Breast epithelium (tissue), 3 donors: Measurements from ENCODE around the gene GGA3.

Experiments
- CTCF ChIP-seq, 3 donors: fragments of 450-650 bp; IDR thresholded peaks; one replicate each; pipeline ENCODE4 v1.5.1; 2016 to 2017; ENCODE audit warnings: antibody characterized with exemption in 3 of 3, mild to moderate bottlenecking in 3 of 3, moderate library complexity in 3 of 3
- POLR2A ChIP-seq: fragments of 450-650 bp; IDR thresholded peaks from one replicate; pipeline ENCODE4 v1.6.1; 2016; ENCODE audit warnings: antibody characterized with exemption, mild to moderate bottlenecking, moderate library complexity
- POLR2AphosphoS5 ChIP-seq, 3 donors: sonication (generic); formaldehyde crosslinking; IDR thresholded peaks; one replicate each; pipeline ENCODE4 v1.6.1; 2017; ENCODE audit warnings: antibody characterized with exemption in 3 of 3

- TF ChIP-seq CTCF (IDR thresholded peaks at IDR 0.05): no peak
- no peak for TF ChIP-seq POLR2A
- TF ChIP-seq POLR2AphosphoS5 (IDR thresholded peaks at IDR 0.05): no peak
Measured at GRCh38 chr17:75287221-75287620, 25.8 kb upstream of the GGA3 start.
